Skin of body (tissue), 2 donors: ENCODE results near the gene PPFIA4. TPM values are rescaled to one million over a fixed set of nuclear protein-coding genes. Genes with fewer than 3 reads are reported as not detected.

ENCODE experiments used
- DNase-seq: peaks from one replicate; lab custom pipeline; 2025; lab: John Stamatoyannopoulos, UW
- total RNA-seq: library from RNA; depleted of rRNA; stranded (reverse); fragments of >200 nt; gene quantifications from one replicate; pipeline ENCODE4 v1.2.3, GENCODE V29; 2014

Gene PPFIA4
- total RNA-seq, 1 donor from 2014 or later, result 4.2 TPM

GRCh38 chr1:203126866-203127665 lies 100.8 kb downstream of the PPFIA4 start:
- no peak for DNase-seq

DNA sequence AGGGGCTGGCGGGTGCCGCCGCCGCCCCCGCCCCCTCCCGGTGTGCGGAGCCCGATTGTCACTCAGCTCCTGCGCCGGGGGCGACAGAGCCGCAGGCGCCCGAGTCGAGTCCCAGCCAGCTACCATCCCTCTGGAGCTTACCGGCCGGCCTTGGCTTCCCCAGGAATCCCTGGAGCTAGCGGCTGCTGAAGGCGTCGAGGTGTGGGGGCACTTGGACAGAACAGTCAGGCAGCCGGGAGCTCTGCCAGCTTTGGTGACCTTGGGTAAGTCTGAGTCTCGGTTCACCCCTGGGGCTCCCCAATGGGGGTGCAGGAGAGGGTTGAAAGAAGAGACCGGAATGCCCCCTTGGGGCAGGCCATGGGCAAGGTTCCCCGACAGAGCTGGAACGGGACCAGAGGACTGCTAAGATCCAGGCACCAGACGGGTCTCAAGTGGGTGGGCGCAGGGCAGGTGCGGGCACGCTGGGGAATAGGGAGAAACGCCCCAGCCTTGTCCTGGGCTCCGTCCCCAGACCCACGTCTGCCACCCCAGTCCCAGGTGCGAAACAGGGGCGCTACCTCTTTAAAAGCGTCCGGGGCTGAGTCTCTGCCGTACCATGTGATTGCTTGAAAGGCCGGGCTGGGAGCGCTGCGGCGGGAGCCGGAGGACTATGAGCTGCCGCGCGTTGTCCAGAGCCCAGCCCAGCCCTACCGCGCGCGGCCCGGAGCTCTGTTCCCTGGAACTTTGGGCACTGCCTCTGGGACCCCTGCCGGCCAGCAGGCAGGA lies 101.6 kb downstream of the PPFIA4 start, which contains the start of gene ADORA1:
Gene ADORA1 (plus strand): TSS at position 61 of the 765 bp plus-strand sequence. CDS start 1,116 bp downstream, outside the sequence.
- DNase-seq, result no peak

GRCh38 chr1:203128431-203128715 lies 102.1 kb downstream of the PPFIA4 start:
- DNase-seq, result no peak

Other genes with a start within 250 kb of the PPFIA4 start
- gene KDM5B, start 218.1 kb upstream of the PPFIA4 start, total RNA-seq, result 170 TPM
- gene PCAT6, start 215.5 kb upstream of the PPFIA4 start, total RNA-seq, result not detected
- 4.8 TPM for gene RABIF, start 137.3 kb upstream of the PPFIA4 start, total RNA-seq
- 21.3 TPM for gene KLHL12, start 99.3 kb upstream of the PPFIA4 start, total RNA-seq
- 95.8 TPM for gene ADIPOR1, start 68.2 kb upstream of the PPFIA4 start, total RNA-seq
- 48.3 TPM for gene CYB5R1, start 59.2 kb upstream of the PPFIA4 start, total RNA-seq
- 44.7 TPM for gene TMEM183A, start 19.1 kb upstream of the PPFIA4 start, total RNA-seq
- gene MYOG, start 59.5 kb downstream of the PPFIA4 start, total RNA-seq, result 11.0 TPM
- gene ADORA1, start 101.2 kb downstream of the PPFIA4 start, total RNA-seq, result 1.1 TPM
- gene MYBPH, start 149.3 kb downstream of the PPFIA4 start, total RNA-seq, result 2.1 TPM
- 42.2 TPM for gene CHI3L1, start 160.2 kb downstream of the PPFIA4 start, total RNA-seq
- 2.6 TPM for gene CHIT1, start 203.2 kb downstream of the PPFIA4 start, total RNA-seq